Activated CD4-positive, alpha-beta T cell treated with anti-CD3 and anti-CD28 coated beads for 36 hours (primary cell): ENCODE measurements around the gene HAUS7. TPM values are rescaled to one million over a fixed set of nuclear protein-coding genes. Genes with fewer than 3 reads are reported as not detected.

Experiments used
- ATAC-seq: fragments of 200-7000 bp; cut with Tn5 transposase; one replicate; pipeline ENCODE4 v1.10.0; 2021; ENCODE audit warnings: mild to moderate bottlenecking, moderate library complexity
- CTCF ChIA-PET: fragments of 350-600 bp; sonication (Branson Sonifier 250); formaldehyde crosslinking; loops from one replicate; lab custom pipeline; 2021; ENCODE audit warnings: antibody characterized with exemption; lab: Charles Lee
- POLR2A ChIA-PET: fragments of 350-600 bp; sonication (Branson Sonifier 250); formaldehyde crosslinking; loops from one replicate; lab custom pipeline; 2021; ENCODE audit warnings: antibody characterized with exemption, inconsistent platforms; lab: Charles Lee
- DNase-seq: peaks from one replicate; pipeline ENCODE4 v3.0.0-alpha.2; 2020
- H3K27ac Mint-ChIP-seq: one replicate; pipeline ENCODE4 v1.8.0; 2021; ENCODE audit warnings: mixed read lengths
- H3K27me3 Mint-ChIP-seq: one replicate; pipeline ENCODE4 v1.8.0; 2021; ENCODE audit warnings: mixed read lengths
- H3K36me3 Mint-ChIP-seq: one replicate; pipeline ENCODE4 v1.8.0; 2021; ENCODE audit warnings: low read depth, mixed read lengths
- H3K4me1 Mint-ChIP-seq: one replicate; pipeline ENCODE4 v1.8.0; 2021; ENCODE audit warnings: mixed read lengths
- H3K4me3 Mint-ChIP-seq: one replicate; pipeline ENCODE4 v1.8.0; 2021; ENCODE audit warnings: mild to moderate bottlenecking, moderate library complexity, mixed read lengths
- H3K9me3 Mint-ChIP-seq: one replicate; pipeline ENCODE4 v1.8.0; 2021; ENCODE audit warnings: low read depth, mixed read lengths
- intact Hi-C, 2 experiments: fragments of 100-400 bp; cut with DNase I in 1 of 2; cut with micrococcal nuclease in 1 of 2; formaldehyde crosslinking; loops; one replicate each; pipeline versions ENCODE4 v1.14.2 to v1.15.1; 2022 to 2024; cut with DNase I, micrococcal nuclease
- total RNA-seq, 2 experiments: library from RNA; stranded (reverse); gene quantifications; one replicate each; pipeline ENCODE4 v1.2.3, GENCODE V29; 2021

Gene HAUS7
- total RNA-seq, 2 experiments from 2014 or later, result 41.9 to 70.0 TPM

DNA sequence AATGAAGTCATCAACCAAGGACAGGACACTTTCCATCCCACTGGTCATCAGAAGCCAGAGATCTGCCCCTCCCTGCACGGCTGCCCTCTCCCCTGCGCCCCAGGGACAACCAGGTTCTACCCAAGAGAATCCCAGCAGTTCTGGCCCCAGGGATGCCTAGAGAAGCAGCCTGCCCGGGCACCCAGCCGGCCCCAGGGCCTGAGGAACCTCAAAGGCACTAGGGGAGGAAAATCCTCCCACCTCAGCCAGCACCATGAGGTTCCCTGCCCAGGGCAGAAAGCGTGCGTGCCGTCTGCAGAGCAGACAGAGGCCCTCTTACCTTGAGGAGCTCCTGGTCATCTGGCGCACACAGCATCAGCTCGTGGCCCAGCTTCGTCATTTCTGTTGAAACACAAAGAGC lies 8.1 kb downstream of the HAUS7 start:
- H3K36me3 Mint-ChIP-seq, result peaks cover 18% of the 10 kb centered on the region
- no peak overlapping the region for H3K27ac Mint-ChIP-seq
- H3K4me3 Mint-ChIP-seq, result no peak overlapping the region
- intact Hi-C loops, result no loop called here
- ATAC-seq, result no peak
- H3K9me3 Mint-ChIP-seq, result no peaks in the 10 kb centered on the region
- POLR2A ChIA-PET, result no interaction called here
- DNase-seq, result no peak
- H3K4me1 Mint-ChIP-seq, result no peaks in the 10 kb centered on the region
- no peaks in the 10 kb centered on the region for H3K27me3 Mint-ChIP-seq
- CTCF ChIA-PET, result interaction anchor here (1.1 kb wide), 1 partner anchor 121 kb away, joined by 3 read pairs; no protein-coding TSS in a partner anchor

DNA sequence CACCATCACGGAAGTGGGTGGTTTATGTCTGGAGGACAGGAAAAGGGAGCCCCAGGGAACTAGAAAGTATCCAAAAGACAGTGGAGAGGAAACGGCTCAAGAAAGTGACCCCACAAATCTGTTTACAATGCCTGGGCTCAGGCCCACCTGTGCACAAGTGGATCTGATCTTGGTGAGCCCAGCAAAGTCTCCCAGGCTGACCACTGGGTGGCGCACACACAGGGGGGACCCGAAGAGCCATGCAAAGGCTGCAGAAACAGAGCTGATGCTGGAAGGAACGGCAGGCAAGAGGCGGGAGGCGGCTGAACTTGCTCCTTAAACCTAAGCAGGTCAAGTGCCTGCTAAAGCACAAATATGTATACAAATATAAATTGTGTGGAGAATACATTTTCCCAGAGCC lies 9.6 kb downstream of the HAUS7 start:
- no peak overlapping the region for H3K27ac Mint-ChIP-seq
- H3K4me3 Mint-ChIP-seq, result no peak overlapping the region
- peak; percentile 66 for DNase-seq
- H3K36me3 Mint-ChIP-seq, result peaks cover 16% of the 10 kb centered on the region
- no peaks in the 10 kb centered on the region for H3K4me1 Mint-ChIP-seq
- ChIA-PET CTCF (interaction anchor here (0.9 to 2.0 kb wide), 4 partner anchors 10 to 520 kb away, joined by 4 to 15 read pairs (median 6); partner anchors contain the start of gene HAUS7), POLR2A (no interaction called here)
- no peaks in the 10 kb centered on the region for H3K9me3 Mint-ChIP-seq
- intact Hi-C loops, result loop anchor here in 1 of 2 experiments (1.0 kb wide), 1 partner anchor 46 kb away; no protein-coding TSS in a partner anchor
- peak; percentile 74 for ATAC-seq
- no peaks in the 10 kb centered on the region for H3K27me3 Mint-ChIP-seq

DNA sequence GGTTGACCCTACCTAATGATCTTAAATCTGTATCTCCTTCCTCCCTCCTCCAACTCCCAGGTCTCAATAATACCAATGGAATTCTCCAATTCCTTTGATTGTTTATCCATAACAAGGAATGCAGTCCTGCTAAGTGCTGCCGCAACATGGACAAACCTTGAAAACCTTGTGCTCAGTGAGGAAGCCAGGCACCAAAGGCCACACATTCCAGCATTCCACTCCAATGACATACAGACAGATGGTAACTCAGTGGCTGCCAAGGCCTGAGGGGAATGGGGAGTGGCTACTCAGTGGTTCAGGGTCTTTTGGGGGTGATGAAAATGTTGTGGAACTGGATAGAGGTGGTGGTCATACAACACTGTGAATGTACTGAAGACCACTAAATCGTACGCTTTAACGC lies 10.4 kb downstream of the HAUS7 start:
- DNase-seq (no peak), ATAC-seq (no peak)
- Mint-ChIP-seq H3K9me3 (no peaks in the 10 kb centered on the region), H3K27ac (no peak overlapping the region), H3K4me1 (no peaks in the 10 kb centered on the region), H3K4me3 (no peak overlapping the region), H3K36me3 (peaks cover 16% of the 10 kb centered on the region), H3K27me3 (no peaks in the 10 kb centered on the region)
- intact Hi-C loops, result no loop called here
- POLR2A ChIA-PET, result no interaction called here
- CTCF ChIA-PET, result interaction anchor here (1.7 to 2.0 kb wide), 2 partner anchors 10 to 47 kb away, joined by 9 to 15 read pairs; partner anchors contain the start of gene HAUS7

DNA sequence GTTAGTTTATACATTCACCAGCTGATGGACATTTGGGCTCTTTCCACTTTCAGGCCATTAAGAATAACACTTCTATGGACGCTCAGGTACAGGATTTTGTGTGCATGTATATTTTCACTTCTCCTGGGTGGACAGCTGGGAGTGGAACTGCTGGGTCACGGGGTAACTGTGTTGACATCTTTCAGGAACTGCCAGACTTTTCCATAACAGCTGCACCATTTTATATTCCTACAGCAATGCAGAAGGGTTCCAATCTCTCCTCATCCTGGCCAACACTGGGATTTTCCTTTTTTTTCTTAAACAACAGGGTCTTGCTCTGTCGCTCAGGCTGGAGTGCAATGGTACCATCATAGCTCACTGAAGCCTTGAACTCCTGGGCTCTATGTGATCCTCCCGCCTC lies 11.9 kb downstream of the HAUS7 start:
- Mint-ChIP-seq H3K4me3 (no peak overlapping the region), H3K27me3 (no peaks in the 10 kb centered on the region), H3K9me3 (no peaks in the 10 kb centered on the region), H3K27ac (no peak overlapping the region), H3K36me3 (peaks cover 20% of the 10 kb centered on the region), H3K4me1 (no peaks in the 10 kb centered on the region)
- DNase-seq (no peak), ATAC-seq (no peak)
- POLR2A ChIA-PET, result no interaction called here
- intact Hi-C loops, result no loop called here
- CTCF ChIA-PET, result no interaction called here

DNA sequence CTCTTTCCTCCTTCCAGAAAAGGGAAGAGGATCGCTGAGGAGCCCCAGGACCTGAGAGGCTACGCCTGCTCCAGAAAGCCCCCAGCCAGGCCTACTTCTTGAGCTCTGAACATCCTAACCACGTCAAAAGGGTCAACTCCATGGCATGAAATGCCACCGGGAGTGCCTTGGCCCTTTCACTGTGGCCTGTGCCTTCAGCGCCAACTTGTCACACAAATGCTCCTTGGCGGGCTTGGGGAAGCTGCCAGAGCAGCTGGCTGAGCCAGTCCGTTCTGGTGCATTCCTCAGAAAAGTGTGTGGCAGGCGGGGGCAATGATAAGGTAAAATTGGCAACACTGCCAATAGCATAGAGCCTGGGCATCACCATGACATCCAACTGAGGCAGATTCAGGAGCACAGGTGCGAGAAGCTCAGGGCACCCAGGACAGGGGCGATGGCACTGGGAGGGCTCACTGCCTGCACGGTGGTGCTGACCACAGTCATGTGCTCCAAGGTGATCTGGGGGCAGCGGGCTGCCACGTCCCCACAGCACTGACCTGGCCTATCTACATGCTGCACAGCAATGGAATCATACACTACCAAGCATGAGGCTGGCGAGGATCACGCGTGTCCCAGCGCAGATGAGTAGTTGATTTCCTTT lies 12.4 kb downstream of the HAUS7 start:
- H3K27ac Mint-ChIP-seq, result no peak overlapping the region
- H3K4me1 Mint-ChIP-seq, result no peaks in the 10 kb centered on the region
- H3K9me3 Mint-ChIP-seq, result no peaks in the 10 kb centered on the region
- ChIA-PET POLR2A (no interaction called here), CTCF (no interaction called here)
- intact Hi-C loops, result no loop called here
- no peak overlapping the region for H3K4me3 Mint-ChIP-seq
- ATAC-seq (no peak), DNase-seq (no peak)
- peaks cover 22% of the 10 kb centered on the region for H3K36me3 Mint-ChIP-seq
- no peaks in the 10 kb centered on the region for H3K27me3 Mint-ChIP-seq

DNA sequence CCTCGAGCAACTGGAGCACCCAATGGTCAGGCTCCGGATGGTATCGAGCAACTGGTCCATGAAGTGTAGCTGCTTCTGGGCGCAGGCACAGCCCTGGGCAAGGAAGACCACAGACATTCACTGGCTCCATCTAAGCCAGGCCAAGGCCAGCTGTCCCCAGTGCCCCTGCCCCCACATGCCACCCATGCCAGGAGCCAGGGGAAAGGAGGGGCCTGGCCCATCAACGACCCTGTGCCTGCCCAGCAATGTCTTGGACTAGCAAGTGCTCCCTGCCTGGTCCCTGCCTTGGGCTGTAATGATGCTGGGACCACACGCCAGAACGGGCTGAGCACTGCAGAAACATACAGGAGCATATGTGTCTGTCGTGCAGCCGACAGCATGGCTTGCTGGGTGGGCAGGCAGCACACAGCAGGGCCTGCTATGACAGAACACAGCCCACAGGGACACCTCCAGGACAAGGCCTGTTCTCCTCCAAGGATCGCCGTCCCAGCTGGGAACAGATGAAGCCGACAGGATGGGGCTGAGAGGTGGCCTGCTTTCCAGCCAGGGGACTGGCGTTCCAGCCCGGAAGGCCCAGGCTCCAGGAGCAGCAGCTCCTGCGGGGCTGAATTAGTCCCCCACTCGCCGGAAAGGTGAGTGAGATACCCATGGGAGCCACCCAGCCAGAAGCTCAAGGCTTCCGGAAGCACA lies 13.1 kb downstream of the HAUS7 start:
- no peaks in the 10 kb centered on the region for H3K27me3 Mint-ChIP-seq
- H3K9me3 Mint-ChIP-seq, result no peaks in the 10 kb centered on the region
- no peaks in the 10 kb centered on the region for H3K4me1 Mint-ChIP-seq
- H3K27ac Mint-ChIP-seq, result no peak overlapping the region
- no peak for ATAC-seq
- no peak overlapping the region for H3K4me3 Mint-ChIP-seq
- intact Hi-C loops, result no loop called here
- CTCF ChIA-PET, result no interaction called here
- no peak for DNase-seq
- H3K36me3 Mint-ChIP-seq, result peaks cover 22% of the 10 kb centered on the region
- POLR2A ChIA-PET, result no interaction called here

DNA sequence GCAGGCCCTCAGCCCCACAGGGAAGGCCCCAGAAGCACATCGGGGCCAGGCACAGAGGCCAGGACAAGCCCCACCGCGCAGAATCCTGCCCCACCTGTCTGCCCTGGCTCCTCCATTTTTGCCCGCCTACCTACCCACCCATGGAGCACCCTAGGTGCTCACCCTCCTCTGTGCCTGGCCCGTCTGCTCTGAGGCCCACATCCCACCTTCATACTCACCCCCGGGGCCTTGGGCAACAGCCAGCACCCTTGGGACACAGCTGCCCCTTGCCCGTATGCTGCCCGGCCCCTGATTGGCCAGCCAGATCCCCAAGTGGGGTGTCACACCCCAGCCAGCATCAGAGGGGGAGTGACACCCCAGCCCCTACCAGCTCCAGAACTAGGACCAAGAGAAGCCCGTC lies 13.7 kb downstream of the HAUS7 start:
- H3K27me3 Mint-ChIP-seq, result no peaks in the 10 kb centered on the region
- no peaks in the 10 kb centered on the region for H3K9me3 Mint-ChIP-seq
- H3K27ac Mint-ChIP-seq, result no peak overlapping the region
- peaks cover 21% of the 10 kb centered on the region for H3K36me3 Mint-ChIP-seq
- no peak for ATAC-seq
- DNase-seq, result no peak
- H3K4me1 Mint-ChIP-seq, result no peaks in the 10 kb centered on the region
- H3K4me3 Mint-ChIP-seq, result no peak overlapping the region
- ChIA-PET CTCF (no interaction called here), POLR2A (no interaction called here)
- intact Hi-C loops, result no loop called here

DNA sequence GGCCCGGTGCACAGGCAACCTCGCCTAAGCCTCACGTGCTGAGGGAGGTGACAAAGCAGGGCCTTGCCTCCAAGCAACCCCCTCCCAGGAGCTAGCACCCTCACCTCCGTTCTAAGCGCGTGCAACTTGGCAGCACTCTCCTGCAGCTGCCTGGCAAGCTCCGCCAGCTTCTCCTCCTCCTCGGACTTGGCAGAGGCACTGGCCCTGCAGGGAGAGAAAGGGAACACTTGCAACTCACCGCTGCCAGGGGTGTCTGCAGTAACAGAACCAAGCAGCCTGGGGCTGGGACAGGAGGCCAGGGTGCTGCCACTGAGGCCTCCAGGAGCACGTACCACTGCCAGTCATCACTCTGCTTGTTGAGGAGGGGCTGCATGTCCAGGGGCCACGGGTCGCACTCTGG lies 14.2 kb downstream of the HAUS7 start:
- Mint-ChIP-seq H3K4me3 (no peak overlapping the region), H3K9me3 (no peaks in the 10 kb centered on the region), H3K36me3 (peaks cover 18% of the 10 kb centered on the region), H3K4me1 (no peaks in the 10 kb centered on the region), H3K27me3 (no peaks in the 10 kb centered on the region), H3K27ac (no peak overlapping the region)
- ATAC-seq (no peak), DNase-seq (no peak)
- POLR2A ChIA-PET, result no interaction called here
- intact Hi-C loops, result no loop called here
- CTCF ChIA-PET, result no interaction called here

DNA sequence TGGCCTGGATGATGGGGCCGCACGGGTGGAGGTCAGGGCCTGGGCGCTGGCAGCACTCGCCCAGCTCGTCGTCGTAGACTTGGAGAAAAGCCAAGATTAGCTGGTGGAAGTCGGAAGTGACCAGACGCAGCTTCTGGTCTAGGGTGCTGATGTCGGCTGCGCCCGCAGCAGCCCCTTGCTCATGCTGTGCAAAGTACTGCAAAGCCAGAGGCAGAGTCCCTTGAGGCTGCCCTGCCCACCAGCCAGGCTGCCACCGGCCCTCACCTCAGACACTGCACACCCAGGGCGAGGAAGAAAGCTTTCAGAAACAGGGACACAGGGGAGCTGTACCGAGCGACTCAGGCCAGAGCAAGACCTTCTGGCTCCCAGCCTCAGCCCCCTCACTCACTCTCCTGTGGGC lies 14.8 kb downstream of the HAUS7 start:
- Mint-ChIP-seq H3K4me1 (no peaks in the 10 kb centered on the region), H3K27ac (no peak overlapping the region), H3K36me3 (peaks cover 16% of the 10 kb centered on the region), H3K4me3 (no peak overlapping the region), H3K27me3 (no peaks in the 10 kb centered on the region), H3K9me3 (no peaks in the 10 kb centered on the region)
- intact Hi-C loops, result no loop called here
- POLR2A ChIA-PET, result no interaction called here
- no peak for ATAC-seq
- DNase-seq, result no peak
- CTCF ChIA-PET, result no interaction called here

DNA sequence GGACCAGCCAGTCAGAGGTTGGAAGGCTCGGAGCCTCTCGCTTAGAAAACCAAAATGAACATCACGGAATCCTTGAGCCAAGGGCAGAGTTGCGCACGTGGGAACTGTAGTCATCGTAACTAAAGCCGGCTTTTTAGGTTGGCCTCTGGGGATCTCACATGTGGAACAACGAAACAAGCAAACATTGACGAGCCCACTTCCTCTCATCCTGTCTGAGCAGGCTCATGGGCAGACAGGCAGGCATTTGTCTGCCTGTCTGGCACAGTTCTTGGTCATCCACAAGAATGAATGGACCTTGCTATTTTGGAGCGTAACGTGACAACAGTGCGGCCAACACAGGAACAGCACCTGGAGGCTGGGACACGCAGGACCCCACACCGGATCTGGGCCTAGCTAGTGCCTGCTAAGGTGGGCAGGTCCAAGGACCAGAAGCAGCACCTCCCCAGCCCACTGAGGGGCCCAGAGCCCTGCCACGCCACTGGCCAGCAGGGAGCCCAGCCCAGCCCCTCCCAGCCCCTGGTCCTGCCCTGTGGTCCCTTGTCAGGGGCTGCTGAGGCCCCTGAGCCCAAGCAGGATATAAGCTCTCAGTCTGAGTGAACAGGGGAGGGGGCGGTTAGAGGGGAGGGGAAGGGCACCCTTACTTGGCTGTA lies 15.3 kb downstream of the HAUS7 start:
- CTCF ChIA-PET, result no interaction called here
- no peak overlapping the region for H3K27ac Mint-ChIP-seq
- H3K4me1 Mint-ChIP-seq, result no peaks in the 10 kb centered on the region
- no peaks in the 10 kb centered on the region for H3K27me3 Mint-ChIP-seq
- peaks cover 16% of the 10 kb centered on the region for H3K36me3 Mint-ChIP-seq
- no peak for DNase-seq
- POLR2A ChIA-PET, result no interaction called here
- ATAC-seq, result no peak
- intact Hi-C loops, result no loop called here
- no peak overlapping the region for H3K4me3 Mint-ChIP-seq
- H3K9me3 Mint-ChIP-seq, result no peaks in the 10 kb centered on the region

DNA sequence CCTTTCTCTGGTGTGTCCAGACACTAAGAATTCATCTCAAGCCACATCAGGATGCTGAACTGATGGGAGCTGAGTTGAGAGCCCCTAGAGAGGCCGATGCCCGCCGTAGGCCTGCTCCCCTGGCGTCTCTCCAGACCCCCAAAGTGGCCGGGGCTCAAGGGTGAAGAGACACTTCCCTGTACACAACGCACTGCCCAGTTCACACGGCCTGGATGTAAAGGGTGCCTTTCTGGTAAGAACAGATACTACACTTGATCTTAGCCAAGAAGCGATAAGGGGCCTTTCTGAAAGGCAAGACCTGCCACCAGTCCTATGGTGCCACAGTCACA lies 19.5 kb downstream of the HAUS7 start:
- H3K27ac Mint-ChIP-seq, result no peak overlapping the region
- POLR2A ChIA-PET, result no interaction called here
- CTCF ChIA-PET, result no interaction called here

More for the DNA sequence above, 19.5 kb downstream of the HAUS7 start:
- H3K4me1 Mint-ChIP-seq, result no peaks in the 10 kb centered on the region
- no peak for DNase-seq
- no peak for ATAC-seq
- H3K27me3 Mint-ChIP-seq, result no peaks in the 10 kb centered on the region
- no peak overlapping the region for H3K4me3 Mint-ChIP-seq
- H3K9me3 Mint-ChIP-seq, result no peaks in the 10 kb centered on the region
- intact Hi-C loops, result no loop called here
- peaks cover 6% of the 10 kb centered on the region for H3K36me3 Mint-ChIP-seq
